ENCODE results near the gene KIZ. TPM values are rescaled to one million over a fixed set of nuclear protein-coding genes. Genes with fewer than 3 reads are reported as not detected.

The KIZ gene
- total and polyA plus RNA-seq, 2 experiments from 2014 or later: 58.3 to 63.6 TPM

DNA sequence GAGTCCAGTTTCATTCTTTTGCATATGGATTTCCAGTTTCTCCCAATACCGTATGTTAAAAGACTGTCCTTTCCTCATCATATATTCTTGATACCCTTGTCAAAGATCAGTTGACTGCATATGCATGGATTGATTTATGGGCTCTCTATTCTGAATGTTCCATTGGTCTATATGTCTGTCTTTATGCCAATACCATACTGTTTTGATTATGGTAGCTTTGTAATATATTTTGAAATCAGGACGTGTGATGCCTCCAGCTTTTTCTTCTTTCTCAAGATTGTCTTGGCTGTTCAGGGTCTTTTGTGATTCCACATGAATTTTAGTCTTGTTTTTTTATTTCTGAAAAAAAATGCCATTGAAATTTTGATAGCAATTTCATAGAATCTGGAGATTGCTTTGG is 51.9 kb downstream of the KIZ start:
- H3K27ac Mint-ChIP-seq: no peak overlapping the region
- Histone ChIP-seq H3K27me3 (ENCODE audit: insufficient read depth) (no peaks in the 10 kb centered on the region), H3K79me2 (replicated peaks; ENCODE audit: insufficient read depth) (peaks cover 19% of the 10 kb centered on the region), H3K9me2 (ENCODE audit: insufficient read depth) (0 out of 2 replicates have a peak, but pooled peaks cover 3% of the 10 kb centered on the region), H3K36me3 (ENCODE audit: insufficient read depth) (peaks cover 4% of the 10 kb centered on the region; the same call in 1 of the 2 replicates), H3K4me1 (ENCODE audit: insufficient read depth) (peaks cover 40% of the 10 kb centered on the region), H3F3A (replicated peaks; ENCODE audit: low read depth) (no peaks in the 10 kb centered on the region), H2AFZ (no peak overlapping the region), H3K4me3 (no peak overlapping the region), H3K27ac (ENCODE audit: low read depth) (no peak overlapping the region), H4K20me1 (replicated peaks; ENCODE audit: insufficient read depth) (no peaks in the 10 kb centered on the region), H3K4me2 (no peak overlapping the region)
- DNase-seq (ENCODE audit: low spot score): no peak
- peaks cover 24% of the 10 kb centered on the region for H3K36me3 Mint-ChIP-seq (ENCODE audit: low read depth)
- peaks cover 13% of the 10 kb centered on the region; the same call in 2 of the 3 replicates for H3K9me3 Mint-ChIP-seq
- ATAC-seq: no peak
- H3K4me1 Mint-ChIP-seq: peaks cover 37% of the 10 kb centered on the region
- TF ChIP-seq POLR2AphosphoS5 (IDR thresholded peaks at IDR 0.05; ENCODE audit: low read depth): no peak
- H3K27me3 Mint-ChIP-seq (ENCODE audit: insufficient read depth, low read depth, poor library complexity): no peaks in the 10 kb centered on the region
- H3K4me3 Mint-ChIP-seq: no peak overlapping the region

DNA sequence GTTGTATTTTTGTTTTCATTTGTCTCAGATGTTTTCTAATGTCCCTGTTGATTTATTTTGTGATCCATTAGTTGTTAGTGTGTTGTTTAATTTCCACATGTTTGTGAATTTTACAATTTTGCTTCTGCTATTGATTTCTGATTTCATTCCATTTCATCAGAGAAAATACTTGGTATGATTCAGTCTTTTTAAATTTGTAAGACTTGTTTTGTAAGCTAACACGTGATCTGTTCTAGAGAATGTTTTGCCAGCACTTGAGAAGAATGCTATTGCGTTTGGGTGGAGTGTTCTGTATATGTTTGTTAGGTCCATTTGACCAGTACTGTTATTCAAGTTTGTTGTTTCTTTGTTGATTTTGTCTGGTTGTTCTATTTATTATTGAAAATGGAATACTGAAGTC is 53.9 kb downstream of the KIZ start:
- peaks cover 37% of the 10 kb centered on the region for H3K4me1 Mint-ChIP-seq
- H3K36me3 Mint-ChIP-seq (ENCODE audit: low read depth): peaks cover 27% of the 10 kb centered on the region; the same call in 2 of the 3 replicates
- H3K9me3 Mint-ChIP-seq: peaks cover 13% of the 10 kb centered on the region; the same call in 2 of the 3 replicates
- DNase-seq (ENCODE audit: low spot score): no peak
- peaks cover 19% of the 10 kb centered on the region for H3K79me2 ChIP-seq (replicated peaks; ENCODE audit: insufficient read depth)
- H3K27ac ChIP-seq (ENCODE audit: low read depth): no peak overlapping the region
- H3K36me3 ChIP-seq (ENCODE audit: insufficient read depth): peaks cover 4% of the 10 kb centered on the region; the same call in 1 of the 2 replicates
- no peak overlapping the region for H2AFZ ChIP-seq
- H4K20me1 ChIP-seq (replicated peaks; ENCODE audit: insufficient read depth): no peaks in the 10 kb centered on the region
- H3K27ac Mint-ChIP-seq: peak overlapping the region; percentile 41
- H3K4me3 ChIP-seq: no peak overlapping the region
- ATAC-seq: no peak; the same call in 2 of the 3 replicates
- H3K4me1 ChIP-seq (ENCODE audit: insufficient read depth): peaks cover 29% of the 10 kb centered on the region
- no peak overlapping the region for H3K4me3 Mint-ChIP-seq
- no peaks in the 10 kb centered on the region for H3K27me3 ChIP-seq (ENCODE audit: insufficient read depth)
- 0 out of 2 replicates have a peak, but pooled peaks cover 3% of the 10 kb centered on the region for H3K9me2 ChIP-seq (ENCODE audit: insufficient read depth)
- no peaks in the 10 kb centered on the region for H3F3A ChIP-seq (replicated peaks; ENCODE audit: low read depth)
- peak overlapping the region; percentile 9; the same call in 1 of the 2 replicates for H3K4me2 ChIP-seq
- no peaks in the 10 kb centered on the region for H3K27me3 Mint-ChIP-seq (ENCODE audit: insufficient read depth, low read depth, poor library complexity)
- TF ChIP-seq CREB1 (CRISPR knock-in tag; IDR thresholded peaks at IDR 0.05; ENCODE audit: low read depth) (no peak), EZH2phosphoT487 (IDR thresholded peaks at IDR 0.05; ENCODE audit: unreplicated experiment) (no peak), ZNF331 (CRISPR knock-in tag; IDR thresholded peaks at IDR 0.05; ENCODE audit: low read depth) (no peak), EZH2 (IDR thresholded peaks at IDR 0.05; ENCODE audit: low read depth, unreplicated experiment) (no peak), NANOG (IDR thresholded peaks at IDR 0.05; ENCODE audit: borderline replicate concordance) (no peak), JUNB (IDR thresholded peaks at IDR 0.05; ENCODE audit: unreplicated experiment) (no peak), ZNF114 (CRISPR knock-in tag; IDR thresholded peaks at IDR 0.05) (no peak)
- TF ChIP-seq, protein P1, sequence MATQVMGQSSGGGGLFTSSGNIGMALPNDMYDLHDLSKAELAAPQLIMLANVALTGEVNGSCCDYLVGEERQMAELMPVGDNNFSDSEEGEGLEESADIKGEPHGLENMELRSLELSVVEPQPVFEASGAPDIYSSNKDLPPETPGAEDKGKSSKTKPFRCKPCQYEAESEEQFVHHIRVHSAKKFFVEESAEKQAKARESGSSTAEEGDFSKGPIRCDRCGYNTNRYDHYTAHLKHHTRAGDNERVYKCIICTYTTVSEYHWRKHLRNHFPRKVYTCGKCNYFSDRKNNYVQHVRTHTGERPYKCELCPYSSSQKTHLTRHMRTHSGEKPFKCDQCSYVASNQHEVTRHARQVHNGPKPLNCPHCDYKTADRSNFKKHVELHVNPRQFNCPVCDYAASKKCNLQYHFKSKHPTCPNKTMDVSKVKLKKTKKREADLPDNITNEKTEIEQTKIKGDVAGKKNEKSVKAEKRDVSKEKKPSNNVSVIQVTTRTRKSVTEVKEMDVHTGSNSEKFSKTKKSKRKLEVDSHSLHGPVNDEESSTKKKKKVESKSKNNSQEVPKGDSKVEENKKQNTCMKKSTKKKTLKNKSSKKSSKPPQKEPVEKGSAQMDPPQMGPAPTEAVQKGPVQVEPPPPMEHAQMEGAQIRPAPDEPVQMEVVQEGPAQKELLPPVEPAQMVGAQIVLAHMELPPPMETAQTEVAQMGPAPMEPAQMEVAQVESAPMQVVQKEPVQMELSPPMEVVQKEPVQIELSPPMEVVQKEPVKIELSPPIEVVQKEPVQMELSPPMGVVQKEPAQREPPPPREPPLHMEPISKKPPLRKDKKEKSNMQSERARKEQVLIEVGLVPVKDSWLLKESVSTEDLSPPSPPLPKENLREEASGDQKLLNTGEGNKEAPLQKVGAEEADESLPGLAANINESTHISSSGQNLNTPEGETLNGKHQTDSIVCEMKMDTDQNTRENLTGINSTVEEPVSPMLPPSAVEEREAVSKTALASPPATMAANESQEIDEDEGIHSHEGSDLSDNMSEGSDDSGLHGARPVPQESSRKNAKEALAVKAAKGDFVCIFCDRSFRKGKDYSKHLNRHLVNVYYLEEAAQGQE (IDR thresholded peaks at IDR 0.05; ENCODE audit: unreplicated experiment): no peak
- TF ChIP-seq, protein P2, sequence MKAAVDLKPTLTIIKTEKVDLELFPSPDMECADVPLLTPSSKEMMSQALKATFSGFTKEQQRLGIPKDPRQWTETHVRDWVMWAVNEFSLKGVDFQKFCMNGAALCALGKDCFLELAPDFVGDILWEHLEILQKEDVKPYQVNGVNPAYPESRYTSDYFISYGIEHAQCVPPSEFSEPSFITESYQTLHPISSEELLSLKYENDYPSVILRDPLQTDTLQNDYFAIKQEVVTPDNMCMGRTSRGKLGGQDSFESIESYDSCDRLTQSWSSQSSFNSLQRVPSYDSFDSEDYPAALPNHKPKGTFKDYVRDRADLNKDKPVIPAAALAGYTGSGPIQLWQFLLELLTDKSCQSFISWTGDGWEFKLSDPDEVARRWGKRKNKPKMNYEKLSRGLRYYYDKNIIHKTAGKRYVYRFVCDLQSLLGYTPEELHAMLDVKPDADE (IDR thresholded peaks at IDR 0.05): no peak
- TF ChIP-seq, protein P3, sequence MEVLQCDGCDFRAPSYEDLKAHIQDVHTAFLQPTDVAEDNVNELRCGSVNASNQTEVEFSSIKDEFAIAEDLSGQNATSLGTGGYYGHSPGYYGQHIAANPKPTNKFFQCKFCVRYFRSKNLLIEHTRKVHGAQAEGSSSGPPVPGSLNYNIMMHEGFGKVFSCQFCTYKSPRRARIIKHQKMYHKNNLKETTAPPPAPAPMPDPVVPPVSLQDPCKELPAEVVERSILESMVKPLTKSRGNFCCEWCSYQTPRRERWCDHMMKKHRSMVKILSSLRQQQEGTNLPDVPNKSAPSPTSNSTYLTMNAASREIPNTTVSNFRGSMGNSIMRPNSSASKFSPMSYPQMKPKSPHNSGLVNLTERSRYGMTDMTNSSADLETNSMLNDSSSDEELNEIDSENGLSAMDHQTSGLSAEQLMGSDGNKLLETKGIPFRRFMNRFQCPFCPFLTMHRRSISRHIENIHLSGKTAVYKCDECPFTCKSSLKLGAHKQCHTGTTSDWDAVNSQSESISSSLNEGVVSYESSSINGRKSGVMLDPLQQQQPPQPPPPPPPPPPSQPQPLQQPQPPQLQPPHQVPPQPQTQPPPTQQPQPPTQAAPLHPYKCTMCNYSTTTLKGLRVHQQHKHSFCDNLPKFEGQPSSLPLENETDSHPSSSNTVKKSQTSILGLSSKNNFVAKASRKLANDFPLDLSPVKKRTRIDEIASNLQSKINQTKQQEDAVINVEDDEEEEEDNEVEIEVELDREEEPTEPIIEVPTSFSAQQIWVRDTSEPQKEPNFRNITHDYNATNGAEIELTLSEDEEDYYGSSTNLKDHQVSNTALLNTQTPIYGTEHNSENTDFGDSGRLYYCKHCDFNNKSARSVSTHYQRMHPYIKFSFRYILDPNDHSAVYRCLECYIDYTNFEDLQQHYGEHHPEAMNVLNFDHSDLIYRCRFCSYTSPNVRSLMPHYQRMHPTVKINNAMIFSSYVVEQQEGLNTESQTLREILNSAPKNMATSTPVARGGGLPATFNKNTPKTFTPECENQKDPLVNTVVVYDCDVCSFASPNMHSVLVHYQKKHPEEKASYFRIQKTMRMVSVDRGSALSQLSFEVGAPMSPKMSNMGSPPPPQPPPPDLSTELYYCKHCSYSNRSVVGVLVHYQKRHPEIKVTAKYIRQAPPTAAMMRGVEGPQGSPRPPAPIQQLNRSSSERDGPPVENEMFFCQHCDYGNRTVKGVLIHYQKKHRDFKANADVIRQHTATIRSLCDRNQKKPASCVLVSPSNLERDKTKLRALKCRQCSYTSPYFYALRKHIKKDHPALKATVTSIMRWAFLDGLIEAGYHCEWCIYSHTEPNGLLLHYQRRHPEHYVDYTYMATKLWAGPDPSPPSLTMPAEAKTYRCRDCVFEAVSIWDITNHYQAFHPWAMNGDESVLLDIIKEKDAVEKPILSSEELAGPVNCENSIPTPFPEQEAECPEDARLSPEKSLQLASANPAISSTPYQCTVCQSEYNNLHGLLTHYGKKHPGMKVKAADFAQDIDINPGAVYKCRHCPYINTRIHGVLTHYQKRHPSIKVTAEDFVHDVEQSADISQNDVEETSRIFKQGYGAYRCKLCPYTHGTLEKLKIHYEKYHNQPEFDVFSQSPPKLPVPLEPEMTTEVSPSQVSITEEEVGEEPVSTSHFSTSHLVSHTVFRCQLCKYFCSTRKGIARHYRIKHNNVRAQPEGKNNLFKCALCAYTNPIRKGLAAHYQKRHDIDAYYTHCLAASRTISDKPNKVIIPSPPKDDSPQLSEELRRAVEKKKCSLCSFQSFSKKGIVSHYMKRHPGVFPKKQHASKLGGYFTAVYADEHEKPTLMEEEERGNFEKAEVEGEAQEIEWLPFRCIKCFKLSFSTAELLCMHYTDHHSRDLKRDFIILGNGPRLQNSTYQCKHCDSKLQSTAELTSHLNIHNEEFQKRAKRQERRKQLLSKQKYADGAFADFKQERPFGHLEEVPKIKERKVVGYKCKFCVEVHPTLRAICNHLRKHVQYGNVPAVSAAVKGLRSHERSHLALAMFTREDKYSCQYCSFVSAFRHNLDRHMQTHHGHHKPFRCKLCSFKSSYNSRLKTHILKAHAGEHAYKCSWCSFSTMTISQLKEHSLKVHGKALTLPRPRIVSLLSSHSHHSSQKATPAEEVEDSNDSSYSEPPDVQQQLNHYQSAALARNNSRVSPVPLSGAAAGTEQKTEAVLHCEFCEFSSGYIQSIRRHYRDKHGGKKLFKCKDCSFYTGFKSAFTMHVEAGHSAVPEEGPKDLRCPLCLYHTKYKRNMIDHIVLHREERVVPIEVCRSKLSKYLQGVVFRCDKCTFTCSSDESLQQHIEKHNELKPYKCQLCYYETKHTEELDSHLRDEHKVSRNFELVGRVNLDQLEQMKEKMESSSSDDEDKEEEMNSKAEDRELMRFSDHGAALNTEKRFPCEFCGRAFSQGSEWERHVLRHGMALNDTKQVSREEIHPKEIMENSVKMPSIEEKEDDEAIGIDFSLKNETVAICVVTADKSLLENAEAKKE (CRISPR knock-in tag; IDR thresholded peaks at IDR 0.05): no peak

Data from GM23338 (cell line).